Stimulated activated CD8-positive, alpha-beta memory T cell treated with anti-CD3 and anti-CD28 coated beads, Interleukin-7, amount 100 ng/mL, for 24 hours (primary cell): ENCODE data around the gene PGM5.

Experiments
- DNase-seq: peaks from one replicate; pipeline ENCODE4 v3.0.0-alpha.2; 2020; ENCODE audit warnings: low read depth

Gene PGM5

DNA sequence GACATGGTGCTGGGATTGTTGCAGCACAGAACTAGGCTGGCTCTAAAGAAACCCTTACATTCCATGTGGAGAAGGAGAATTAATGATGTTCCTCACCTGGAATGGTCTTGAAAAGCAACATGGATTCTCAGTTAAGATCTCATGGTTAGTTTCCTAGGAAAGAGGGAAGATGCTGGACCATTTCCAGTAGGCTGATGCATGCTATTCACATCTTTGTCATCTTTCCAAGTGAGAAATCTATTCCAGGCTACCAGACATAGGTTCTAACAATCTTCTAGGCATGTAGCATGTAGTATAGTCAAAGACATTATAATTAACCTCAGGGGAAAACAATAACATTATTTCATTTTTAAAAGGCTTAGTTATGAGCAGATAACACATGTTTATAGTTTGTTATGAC, 139.9 kb downstream of the PGM5 start:
- no peak for DNase-seq

DNA sequence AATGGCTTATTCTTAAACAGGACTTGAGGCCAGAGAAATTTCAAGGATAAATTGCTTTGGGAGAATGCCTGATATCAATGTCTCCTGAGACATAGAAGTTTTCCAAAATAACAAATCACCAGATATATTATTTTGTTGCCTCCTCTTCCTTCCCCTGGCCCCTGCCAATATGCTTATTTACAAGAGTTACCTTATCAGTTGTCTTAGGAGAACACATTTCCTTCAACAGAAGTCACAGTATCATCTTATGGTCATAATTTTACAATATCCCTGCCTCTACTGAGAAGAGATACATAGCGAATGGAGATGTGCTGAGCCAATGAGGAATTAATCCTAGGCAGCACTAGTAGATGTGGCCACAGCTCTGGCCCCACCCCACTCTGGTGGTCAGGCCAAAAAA, 141.2 kb downstream of the PGM5 start:
- DNase-seq, result no peak

DNA sequence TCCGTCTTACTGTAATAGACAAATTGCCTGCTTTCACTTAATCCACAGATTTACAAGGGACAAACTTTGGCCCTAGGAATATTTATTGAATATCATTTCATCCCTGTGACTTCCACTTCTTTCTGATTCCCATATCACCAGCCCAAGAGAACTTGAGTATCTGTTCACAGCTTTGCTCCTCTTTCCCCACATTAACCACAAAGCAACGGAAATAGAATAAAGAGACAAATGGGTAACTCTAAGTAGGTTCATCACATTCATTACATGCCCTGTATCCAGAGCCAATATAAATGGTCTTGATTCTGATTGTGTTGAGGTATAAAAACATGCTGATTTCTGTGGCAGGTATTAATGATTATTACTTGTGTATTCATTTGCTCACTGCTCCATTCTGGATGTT, 142.4 kb downstream of the PGM5 start:
- DNase-seq, result no peak

DNA sequence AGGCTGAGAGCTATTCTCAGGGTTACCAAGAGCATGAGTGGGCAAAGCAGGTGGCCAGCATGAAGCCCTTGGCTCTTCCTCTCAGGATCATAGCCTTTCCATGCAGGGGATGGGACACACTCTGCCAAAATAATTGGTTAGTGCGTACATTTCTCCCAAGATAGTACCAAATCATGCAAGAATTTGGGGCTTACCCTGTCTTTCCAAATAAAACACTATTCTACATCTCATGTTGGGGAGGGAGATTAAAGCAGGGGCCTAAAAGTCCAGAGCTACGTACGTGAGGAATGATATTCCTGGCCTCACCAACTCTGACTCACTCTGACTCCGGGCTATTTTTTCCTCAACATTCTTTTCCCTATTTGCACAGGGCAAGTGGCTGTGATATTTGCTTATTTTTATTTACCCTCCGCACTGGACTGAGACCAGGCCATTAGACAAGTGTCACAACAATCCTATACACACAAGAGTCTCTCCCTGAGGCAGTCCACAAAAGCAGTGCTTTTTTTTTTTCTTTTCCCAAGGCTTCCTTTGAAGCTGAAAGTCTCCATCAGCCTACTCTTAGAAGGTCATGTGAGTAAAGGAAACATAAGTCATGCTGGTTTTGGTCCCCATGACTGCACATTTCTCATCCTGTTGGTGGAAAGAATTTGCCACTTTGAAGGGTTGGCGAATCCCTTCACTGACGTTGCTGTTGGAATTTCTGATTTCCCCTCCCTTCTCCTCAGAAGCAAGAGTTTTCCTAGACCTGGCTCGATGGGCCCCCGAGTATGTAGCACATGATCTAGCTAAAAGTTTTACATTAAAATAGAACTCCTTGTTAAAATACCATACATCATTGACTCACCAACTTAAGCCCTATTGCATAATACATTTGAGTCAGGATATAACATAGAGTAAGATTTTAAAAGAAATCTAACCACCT, 144.3 kb downstream of the PGM5 start:
- no peak for DNase-seq

DNA sequence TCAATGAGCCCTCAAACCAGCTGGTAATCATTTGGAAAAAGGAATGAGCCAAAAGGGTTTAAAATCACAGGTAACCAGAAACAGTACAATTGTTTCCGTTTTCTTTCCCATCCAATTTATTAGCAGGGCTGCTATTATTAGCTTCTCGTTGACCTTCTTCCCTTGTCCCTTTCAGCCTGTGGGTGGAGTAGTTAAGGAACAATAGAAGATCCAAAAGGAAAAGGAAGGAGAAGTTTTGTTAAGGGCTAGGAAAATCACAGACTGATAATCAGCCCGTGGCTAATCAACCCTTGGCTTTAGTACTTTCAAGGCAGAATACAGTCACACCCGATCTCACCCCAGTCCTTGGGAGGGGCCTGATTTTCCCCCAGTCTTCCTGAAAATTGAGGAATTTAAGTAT, 145.9 kb downstream of the PGM5 start:
- no peak for DNase-seq

DNA sequence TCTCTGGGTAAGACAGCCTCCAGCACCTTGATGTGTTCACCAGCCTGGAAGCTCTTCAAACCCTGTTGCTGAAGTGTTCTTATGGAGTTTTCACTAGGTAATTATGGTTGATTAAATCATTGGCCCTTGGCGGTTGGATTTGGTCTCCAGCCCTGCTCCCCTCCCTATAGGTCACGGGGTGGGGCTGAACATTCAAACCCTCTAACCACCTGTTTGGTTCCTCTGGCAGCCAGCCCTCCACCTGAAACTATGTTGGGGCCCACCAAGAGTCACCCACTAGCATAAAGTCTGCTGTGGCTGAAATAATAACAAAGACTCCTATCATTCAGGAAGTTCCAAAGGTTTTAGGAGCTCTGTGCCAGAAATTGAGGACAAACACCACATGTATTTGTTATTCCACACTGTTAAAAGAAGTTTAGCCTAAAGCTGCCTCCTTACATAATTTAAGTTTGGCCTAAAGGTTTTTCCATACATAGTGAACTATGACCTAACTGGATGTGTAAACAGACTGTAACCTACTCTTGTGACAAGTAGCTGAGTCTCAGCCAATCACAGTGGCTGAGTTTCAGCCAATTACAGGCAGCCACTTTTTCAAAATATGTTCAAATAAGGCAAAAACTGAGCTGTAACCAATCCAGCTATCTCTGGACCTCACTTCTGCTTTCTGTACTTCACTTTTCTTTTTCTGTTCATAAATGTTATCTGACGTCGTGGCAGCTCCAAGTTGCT, 149.4 kb downstream of the PGM5 start:
- DNase-seq, result no peak

DNA sequence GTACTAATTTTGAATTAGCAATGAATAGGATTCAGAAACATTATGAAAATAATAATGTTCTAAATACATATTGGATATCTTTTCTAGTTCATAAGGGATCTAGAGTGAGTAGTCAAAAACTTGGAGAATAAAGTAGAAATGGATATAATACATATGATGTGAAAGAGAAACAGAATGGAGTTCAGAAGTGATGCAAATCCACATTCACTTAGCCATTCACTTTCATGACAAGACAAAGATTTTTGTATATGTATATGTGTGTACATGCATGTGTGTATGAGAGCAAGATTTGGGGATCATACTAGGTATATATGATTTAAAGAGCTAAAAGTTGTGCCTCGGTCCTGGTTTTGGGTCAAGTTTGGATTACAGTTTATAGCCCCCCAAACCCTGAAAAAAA, 150.1 kb downstream of the PGM5 start:
- no peak for DNase-seq

DNA sequence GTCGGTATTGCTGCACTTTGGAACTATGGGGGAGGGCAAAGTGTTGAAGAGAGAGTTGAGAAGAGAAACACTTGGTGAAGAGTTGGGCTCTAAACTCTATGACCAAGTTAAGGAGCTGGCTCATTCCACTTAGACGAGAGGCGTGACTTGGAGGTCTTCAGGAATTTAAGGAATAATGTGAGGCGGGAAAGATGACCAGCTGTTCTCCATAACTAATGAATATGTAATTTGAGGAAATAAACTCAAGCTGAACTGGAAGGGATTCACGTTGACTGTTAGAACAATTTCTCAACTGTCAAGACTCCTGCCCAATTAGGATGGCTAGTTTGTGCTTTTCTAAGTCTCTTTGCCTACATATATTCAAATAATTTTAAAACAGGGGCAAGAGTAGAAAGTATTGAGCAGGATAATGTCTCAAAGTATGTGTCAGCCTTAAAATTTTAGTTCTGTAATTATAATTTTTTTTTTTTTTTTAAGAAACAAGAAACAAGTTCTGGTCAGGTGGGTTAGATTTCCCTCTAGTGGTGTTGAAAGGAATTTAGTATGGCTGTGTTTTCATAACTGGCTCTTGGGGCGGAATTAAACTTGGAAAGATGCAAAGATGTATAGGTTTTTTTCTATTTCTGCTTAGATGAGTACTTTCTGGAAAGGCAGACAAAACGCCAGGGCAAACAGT, 150.9 kb downstream of the PGM5 start:
- DNase-seq, result no peak

DNA sequence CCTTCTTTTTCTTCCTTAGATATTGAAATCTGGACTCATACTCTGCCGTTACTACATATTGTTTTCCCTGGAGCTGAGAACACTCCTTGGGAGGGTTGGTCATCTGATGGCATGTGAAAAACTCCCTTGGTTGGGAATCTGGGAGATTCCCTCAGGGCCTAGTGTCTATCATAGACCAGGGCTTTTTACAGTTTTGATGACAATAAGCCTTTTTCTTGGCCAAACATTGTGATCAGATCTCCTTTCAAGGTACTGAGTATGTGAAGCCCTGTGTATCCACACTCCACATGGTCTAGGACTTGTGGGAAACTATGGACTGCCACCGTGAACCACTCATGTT, 151.4 kb downstream of the PGM5 start:
- DNase-seq, result no peak

DNA sequence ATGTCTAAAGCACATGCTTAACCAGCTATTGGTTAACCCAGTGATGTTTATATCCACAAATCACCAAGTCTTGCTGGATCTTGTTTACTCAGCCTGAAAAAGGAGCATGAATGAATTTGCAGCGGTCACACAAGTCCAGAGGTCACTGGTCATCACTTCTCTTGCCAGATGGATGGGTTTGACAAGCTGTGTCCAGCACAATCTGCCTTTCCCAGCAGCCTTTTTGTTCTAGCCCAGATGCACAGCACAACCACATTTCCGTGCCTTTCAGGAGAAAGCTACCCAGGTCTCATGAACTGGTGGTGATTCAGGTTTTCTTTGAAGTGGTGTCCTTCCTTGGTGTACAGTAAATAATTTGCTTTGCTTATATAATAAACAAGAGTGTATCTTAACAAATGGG, 152.1 kb downstream of the PGM5 start:
- DNase-seq, result no peak

DNA sequence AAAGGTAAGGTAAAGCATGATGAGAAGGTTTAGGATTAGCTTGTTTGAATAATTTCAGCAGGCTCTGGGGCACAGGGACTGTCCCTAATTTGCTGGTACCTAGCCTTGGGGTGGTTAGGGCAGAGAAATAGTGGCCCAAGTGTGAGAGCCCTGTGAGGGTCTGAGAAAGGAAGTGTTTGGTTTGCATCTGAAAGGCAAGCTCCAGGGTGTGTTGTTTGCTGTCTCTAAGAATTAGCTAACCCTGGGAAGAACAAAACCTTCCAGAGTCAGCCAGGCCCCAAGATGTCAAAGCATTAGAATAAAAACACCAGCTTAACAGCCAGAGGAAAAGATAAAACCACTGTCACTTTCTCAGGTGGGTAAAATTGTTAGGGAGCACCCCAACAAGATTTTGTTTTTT, 153.3 kb downstream of the PGM5 start:
- DNase-seq, result no peak

DNA sequence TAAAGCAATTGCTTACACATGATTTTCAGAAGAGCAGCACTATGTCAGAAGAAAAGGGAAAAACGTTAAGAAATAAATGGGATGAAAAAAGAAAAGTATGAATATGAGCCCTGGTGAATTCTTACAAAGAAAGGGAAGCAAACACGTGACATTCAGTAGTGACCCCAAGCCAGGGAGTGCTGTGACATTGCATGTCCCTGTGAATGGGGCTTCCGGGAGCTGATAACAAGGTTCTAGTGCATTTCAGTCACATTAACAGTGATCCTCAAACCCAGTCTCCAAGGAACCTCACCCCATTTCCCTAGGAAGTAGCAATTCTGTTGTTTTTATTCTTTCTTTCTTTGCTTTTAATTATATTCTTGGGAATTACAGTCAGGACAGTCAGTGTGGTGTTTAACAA, 157.0 kb downstream of the PGM5 start:
- no peak for DNase-seq

DNA sequence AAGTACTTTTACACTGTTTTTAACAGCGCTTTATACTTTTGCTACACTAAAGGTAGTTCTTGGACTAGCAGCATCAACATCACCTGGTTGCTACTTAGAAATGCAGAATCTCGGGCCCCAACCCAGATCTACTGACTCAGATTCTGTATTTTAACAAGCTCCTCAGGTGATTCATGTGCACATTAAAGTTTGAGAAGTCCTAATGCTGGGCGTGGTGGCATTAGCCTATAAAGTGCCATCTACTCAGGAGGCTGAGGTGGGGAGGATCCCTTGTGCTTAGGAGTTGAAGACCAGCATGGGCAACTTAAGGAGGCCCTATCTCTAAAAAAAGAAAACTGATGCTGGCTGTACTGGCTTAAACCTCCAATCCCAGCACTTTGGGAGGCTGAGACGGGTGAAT, 157.6 kb downstream of the PGM5 start:
- DNase-seq, result no peak

DNA sequence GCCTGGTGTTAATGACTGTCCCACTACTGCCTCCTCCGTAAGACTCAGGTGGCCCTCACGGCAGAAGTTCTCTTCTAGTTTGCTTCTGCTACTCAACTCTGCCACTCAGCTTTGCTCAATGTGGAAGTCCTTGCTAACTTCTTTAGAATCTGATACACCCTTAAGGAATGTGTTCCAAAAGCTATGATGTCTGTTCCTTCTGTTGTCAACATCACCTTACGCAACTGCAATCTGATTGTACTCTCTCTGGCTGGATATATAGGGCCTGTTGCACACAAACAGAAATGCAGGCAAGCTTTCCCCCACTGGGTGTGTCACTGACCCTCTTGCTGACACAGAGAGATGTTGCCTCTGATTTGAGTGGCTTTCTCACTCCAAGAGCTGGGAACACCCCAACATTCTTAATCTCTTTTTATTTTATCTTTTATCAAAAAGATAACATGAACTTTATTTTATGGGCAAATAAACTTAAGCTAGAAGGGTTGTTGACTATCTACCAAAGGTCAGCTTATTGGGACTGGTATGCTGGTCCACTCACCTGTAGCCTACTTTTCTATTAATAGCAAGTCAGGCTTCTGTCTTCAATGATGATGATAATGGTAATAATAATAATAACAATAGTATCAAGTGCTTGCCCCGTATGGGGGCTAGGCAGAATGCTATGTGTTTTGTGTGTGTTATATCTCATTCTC, 159.1 kb downstream of the PGM5 start:
- no peak for DNase-seq

DNA sequence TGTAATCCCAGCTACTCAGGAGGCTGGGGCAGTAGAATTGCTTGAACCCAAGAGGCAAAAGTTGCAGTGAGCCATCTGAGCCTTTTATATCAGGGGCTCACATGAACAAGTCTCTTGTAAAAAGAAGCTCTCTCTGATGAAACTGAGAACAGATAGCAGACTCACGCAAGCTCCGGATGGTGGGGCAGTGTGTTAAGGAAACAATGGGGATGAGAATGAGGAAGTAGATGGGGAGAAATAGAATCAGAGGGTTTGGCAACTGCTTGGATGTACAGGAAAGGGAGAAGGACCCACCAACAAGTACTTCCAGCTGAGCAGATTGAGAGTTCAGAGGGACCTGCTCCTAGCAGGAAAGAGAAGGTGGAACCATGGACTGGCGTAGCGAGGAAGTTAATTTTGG, 165.7 kb downstream of the PGM5 start:
- no peak for DNase-seq

DNA sequence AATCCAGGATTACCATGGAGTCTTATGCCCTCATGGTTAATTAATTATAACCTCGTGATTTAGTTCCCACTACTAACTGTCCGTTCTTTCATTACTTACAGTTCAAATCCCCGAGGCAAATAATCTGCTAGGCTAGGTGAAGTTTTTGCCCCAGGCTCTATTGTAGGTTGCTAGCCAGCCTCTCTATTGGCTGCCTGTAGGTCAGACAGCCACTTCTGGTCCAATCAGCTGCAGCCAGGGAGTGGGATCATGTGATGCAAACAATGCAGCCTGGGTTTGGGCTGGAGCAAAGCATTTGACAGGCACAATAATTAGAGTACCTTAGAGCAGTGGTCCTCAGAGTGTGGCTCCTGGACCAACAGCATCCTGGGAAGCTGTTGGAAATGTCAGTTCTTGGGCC, 166.5 kb downstream of the PGM5 start:
- no peak for DNase-seq

DNA sequence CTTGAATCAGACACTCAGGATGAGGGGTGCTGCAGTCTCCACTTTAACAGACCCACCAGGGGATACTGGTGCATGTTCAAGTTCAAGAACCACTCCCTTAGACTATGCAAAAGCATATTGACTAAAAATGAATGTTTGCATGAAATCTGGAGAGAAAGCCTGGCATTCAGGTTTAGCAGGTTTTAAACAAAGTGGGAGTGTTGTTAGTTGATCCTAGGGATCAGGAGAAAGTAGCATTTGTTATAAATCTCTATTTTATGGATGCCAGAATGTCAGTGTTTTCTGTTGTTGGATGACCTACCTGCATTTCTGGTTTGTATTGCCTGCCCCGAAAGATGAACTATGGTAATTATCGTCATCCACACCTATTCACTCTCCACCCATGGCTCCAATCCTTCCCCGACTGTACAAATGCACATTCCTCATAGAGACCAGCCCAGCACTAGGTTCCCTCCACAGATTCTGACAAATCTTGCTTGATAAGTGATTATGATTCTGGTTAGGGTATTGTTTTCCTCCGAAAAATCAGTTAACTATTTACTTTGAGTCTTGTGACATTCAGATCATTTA, 167.0 kb downstream of the PGM5 start:
- no peak for DNase-seq

DNA sequence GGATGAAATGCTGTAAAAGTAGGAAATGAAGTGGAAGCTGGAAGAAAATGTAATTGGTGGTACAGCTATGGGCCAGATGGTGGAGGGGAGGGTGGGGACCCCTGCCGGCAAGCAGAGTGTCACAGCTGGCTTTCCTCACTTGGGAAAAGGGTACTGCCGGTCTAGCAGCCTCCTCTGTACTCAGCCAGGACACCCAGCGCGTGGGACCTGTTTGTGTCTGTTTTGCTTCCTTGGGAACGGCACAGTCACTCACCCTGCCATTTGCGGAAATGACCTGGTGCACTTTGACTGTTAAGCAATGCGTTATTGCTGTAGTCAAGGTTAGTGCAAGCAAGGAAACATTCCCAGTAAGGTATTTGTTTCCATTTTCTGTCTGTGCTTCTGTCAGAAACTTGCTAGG, 174.2 kb downstream of the PGM5 start:
- DNase-seq, result no peak

DNA sequence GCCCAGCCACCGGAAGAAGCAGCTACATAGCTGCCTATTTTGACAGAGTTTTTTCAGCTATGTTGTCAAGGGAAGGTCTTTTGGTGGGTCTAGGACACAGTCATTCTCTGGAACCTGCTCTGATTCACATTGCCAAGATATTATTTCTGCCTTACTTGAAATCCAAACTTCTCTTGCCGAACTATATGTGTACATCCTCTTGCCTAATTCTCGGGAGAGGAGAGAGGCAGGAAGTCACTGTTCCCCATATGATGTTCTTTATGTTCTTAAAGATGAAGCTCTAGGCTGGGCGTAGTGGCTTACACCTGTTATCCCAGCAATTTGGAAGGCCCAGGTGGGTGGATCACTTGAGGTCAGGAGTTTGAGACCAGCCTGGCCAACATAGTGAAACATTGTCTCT, 175.7 kb downstream of the PGM5 start:
- DNase-seq, result no peak

DNA sequence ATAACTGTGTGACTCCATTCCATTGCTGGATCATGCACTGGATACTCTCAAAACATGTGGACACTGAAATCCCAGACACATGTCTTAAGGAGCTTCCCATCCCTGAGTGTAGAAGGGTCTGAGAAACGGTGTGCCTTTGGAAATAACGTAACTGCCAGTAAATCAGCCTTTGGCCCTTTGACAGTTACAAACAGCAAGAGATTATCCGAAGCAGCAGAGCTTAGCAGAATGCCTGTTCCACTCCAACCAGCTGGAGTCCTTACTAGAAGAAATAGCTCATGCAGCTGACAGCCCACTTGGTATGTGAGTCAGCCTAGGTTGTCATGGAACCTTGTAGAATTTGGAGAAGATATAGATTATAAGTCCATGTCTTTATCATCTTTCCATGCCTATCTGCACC, 177.3 kb downstream of the PGM5 start:
- DNase-seq, result no peak

DNA sequence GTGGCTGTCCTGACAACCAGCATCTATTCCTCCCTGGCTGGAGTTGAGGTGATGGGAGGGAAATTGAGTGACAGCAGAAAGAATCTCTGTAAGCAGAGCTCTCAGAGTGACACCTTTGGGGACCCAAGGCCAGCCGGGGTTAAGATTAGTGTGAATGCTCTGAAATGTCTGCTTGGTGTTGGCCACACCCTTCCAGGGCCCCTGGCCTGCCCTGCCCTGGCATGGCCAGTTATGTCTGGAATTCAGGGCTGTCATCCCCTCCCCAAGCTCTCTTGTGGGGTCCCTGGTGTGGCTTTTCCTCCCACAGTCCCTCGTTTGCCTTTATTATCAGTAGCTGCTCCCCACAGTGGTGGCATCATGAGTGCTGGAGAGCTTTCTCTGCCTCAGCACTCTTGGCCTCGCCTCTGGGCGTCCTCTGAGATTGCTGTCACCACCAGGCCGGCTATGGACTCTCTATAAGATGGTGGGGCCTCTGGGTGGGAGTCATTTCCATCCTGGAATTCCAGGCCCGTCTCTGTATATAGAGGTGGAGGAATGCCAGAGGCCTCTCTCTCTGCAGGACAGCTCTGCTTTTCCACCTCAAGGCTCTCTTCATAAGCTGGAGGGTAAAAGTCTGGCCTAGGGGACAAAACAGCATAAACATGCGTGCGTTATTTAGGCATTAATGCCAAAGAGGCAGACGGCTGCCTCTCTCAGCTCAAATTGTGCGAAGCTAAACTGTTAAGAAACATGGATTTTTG, 180.6 kb downstream of the PGM5 start:
- no peak for DNase-seq

DNA sequence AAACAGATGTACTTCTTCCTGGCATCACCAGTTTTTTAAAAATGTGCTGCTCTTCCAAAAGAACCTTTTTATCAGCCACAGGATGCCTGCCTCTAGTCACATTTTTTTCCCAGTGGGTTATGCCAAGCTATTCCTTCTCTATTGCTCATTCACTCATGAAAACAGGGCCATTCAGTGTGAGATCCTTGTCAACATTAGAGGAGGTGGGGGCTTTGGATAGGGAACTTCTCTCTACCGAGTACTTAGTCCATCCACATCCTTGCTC, 181.1 kb downstream of the PGM5 start:
- DNase-seq, result no peak
